GM18517 (cell line): ENCODE measurements around the gene STRA6.

Experiments used
- ATAC-seq: cut with Tn5 transposase; IDR thresholded peaks from one replicate; pipeline ENCODE4 v1.9.1; 2021; ENCODE audit warnings: mild to moderate bottlenecking, moderate library complexity; ENCODE audit not compliant: unreplicated experiment

STRA6 gene

GRCh38 chr15:74208496-74208895, 5.9 kb upstream of the STRA6 start:
- no peak for ATAC-seq

- no peak for ATAC-seq
These were observed 5.3 kb upstream of the STRA6 start for GRCh38 chr15:74207652-74208440.

- ATAC-seq: no peak
These were observed 4.3 kb upstream of the STRA6 start for GRCh38 chr15:74206801-74207281.

- no peak for ATAC-seq
These were observed 3.0 kb upstream of the STRA6 start for GRCh38 chr15:74205582-74205947.

- ATAC-seq: no peak
These were observed 1.4 kb upstream of the STRA6 start for GRCh38 chr15:74203914-74204431.

- no peak for ATAC-seq
These were observed 722 bp downstream of the STRA6 start for GRCh38 chr15:74201710-74202420.

- no peak for ATAC-seq
These were observed 1.6 kb downstream of the STRA6 start for GRCh38 chr15:74200871-74201419.

GRCh38 chr15:74200412-74200815, 2.2 kb downstream of the STRA6 start:
- no peak for ATAC-seq

GRCh38 chr15:74199297-74199652, 3.3 kb downstream of the STRA6 start:
- no peak for ATAC-seq

GRCh38 chr15:74197176-74197965, 5.2 kb downstream of the STRA6 start:
- no peak for ATAC-seq

- ATAC-seq: no peak
These were observed 6.4 kb downstream of the STRA6 start for GRCh38 chr15:74196175-74196574.

GRCh38 chr15:74194572-74195559, 7.7 kb downstream of the STRA6 start:
- ATAC-seq: no peak

- no peak for ATAC-seq
These were observed 8.7 kb downstream of the STRA6 start for GRCh38 chr15:74193905-74194304.

GRCh38 chr15:74193299-74193718, 9.3 kb downstream of the STRA6 start:
- no peak for ATAC-seq

- no peak for ATAC-seq
These were observed 9.8 kb downstream of the STRA6 start for GRCh38 chr15:74192751-74193150.

- no peak for ATAC-seq
These were observed 10.8 kb downstream of the STRA6 start for GRCh38 chr15:74191798-74192197.

- ATAC-seq: no peak
These were observed 14.4 kb downstream of the STRA6 start for GRCh38 chr15:74188216-74188615.

- ATAC-seq: no peak
These were observed 16.8 kb downstream of the STRA6 start for GRCh38 chr15:74185710-74186348.

- no peak for ATAC-seq
These were observed 17.9 kb downstream of the STRA6 start for GRCh38 chr15:74184582-74185091.
